H1 (cell line): ENCODE results near the gene TBC1D4. TPM values are rescaled to one million over a fixed set of nuclear protein-coding genes. Genes with fewer than 3 reads are reported as not detected.

Experiments used
- CTCF ChIA-PET: fragments of 300-600 bp; sonication (Branson Sonifier 250); formaldehyde crosslinking; loops from one replicate; lab custom pipeline; 2021; ENCODE audit not compliant: partially characterized antibody; lab: Charles Lee
- POLR2A ChIA-PET: fragments of 300-600 bp; sonication (Branson Sonifier 250); formaldehyde crosslinking; loops from one replicate; lab custom pipeline; 2021; ENCODE audit warnings: inconsistent platforms; ENCODE audit not compliant: partially characterized antibody; lab: Charles Lee
- DNase-seq, 2 experiments: peaks; one replicate each; pipeline versions ENCODE4 v3.0.0 to v3.0.0-alpha.2; 2010 to 2022; ENCODE audit warnings: low spot score in 2 of 2, low read depth in 1 of 2, mixed read lengths in 1 of 2
- FAIRE-seq: peaks from 2 replicates; lab custom pipeline; 2011; peaks lifted over from hg19 to GRCh38; lab: Jason Lieb, UNC
- H2AFZ ChIP-seq: 2 replicates; pipeline ENCODE4 v1.8.1; 2012; ENCODE audit warnings: low read length, inconsistent platforms
- H2AK5ac ChIP-seq: 2 replicates; pipeline ENCODE4 v1.6.1; 2013; ENCODE audit warnings: low read depth, low read length
- H2BK120ac ChIP-seq: replicated peaks from 2 replicates; pipeline ENCODE3; 2013; ENCODE audit warnings: low read depth, low read length, inconsistent platforms
- H2BK12ac ChIP-seq: 2 replicates; pipeline ENCODE4 v1.6.1; 2013; ENCODE audit warnings: low read depth, low read length
- H2BK15ac ChIP-seq: 2 replicates; pipeline ENCODE4 v1.6.1; 2013; ENCODE audit warnings: low read length
- H2BK20ac ChIP-seq: 2 replicates; pipeline ENCODE4 v1.6.1; 2013; ENCODE audit warnings: low read length
- H2BK5ac ChIP-seq: 2 replicates; pipeline ENCODE4 v1.6.1; 2013; ENCODE audit warnings: low read depth, low read length
- H3K14ac ChIP-seq: 2 replicates; pipeline ENCODE4 v1.6.1; 2013; ENCODE audit warnings: inconsistent platforms; ENCODE audit not compliant: insufficient read length
- H3K18ac ChIP-seq: 2 replicates; pipeline ENCODE4 v1.6.1; 2013; ENCODE audit warnings: low read length; ENCODE audit errors: extremely low read depth
- H3K23ac ChIP-seq: 2 replicates; pipeline ENCODE4 v1.6.1; 2013; ENCODE audit warnings: inconsistent platforms; ENCODE audit not compliant: insufficient read length
- H3K23me2 ChIP-seq: 2 replicates; pipeline ENCODE4 v1.6.1; 2013; ENCODE audit warnings: low read depth, low read length
- H3K27ac ChIP-seq: 2 replicates; pipeline ENCODE4 v1.6.1; 2011; ENCODE audit warnings: low read depth, low read length, inconsistent platforms
- H3K27me3 ChIP-seq, 4 experiments: replicated peaks in 1 of 4; 1 replicate in 1 of 4; 2 replicates in 3 of 4; pipeline versions ENCODE4 v1.6.1 to v1.8.1; 2011 to 2013; ENCODE audit warnings: low read length in 3 of 4, mild to moderate bottlenecking in 3 of 4, inconsistent platforms in 2 of 4, mixed read lengths in 2 of 4, moderate library complexity in 1 of 4; ENCODE audit not compliant: control insufficient read depth in 3 of 4, insufficient read depth in 3 of 4; ENCODE audit errors: extremely low read depth in 1 of 4
- H3K36me3 ChIP-seq, 4 experiments: 2 replicates each; pipeline versions ENCODE4 v1.6.1 to v1.8.1; 2011 to 2013; ENCODE audit warnings: mild to moderate bottlenecking in 4 of 4, low read length in 3 of 4, moderate library complexity in 2 of 4, control low read depth in 1 of 4, inconsistent platforms in 1 of 4; ENCODE audit not compliant: insufficient read depth in 4 of 4, control insufficient read depth in 2 of 4
- H3K4ac ChIP-seq: replicated peaks from 2 replicates; pipeline ENCODE3; 2013; ENCODE audit warnings: low read length, low read depth, mixed read lengths, inconsistent platforms; ENCODE audit not compliant: insufficient read length
- H3K4me1 ChIP-seq, 4 experiments: replicated peaks in 1 of 4; 1 replicate in 1 of 4; 2 replicates in 3 of 4; pipeline versions ENCODE4 v1.6.1 to v1.8.1; 2011 to 2013; ENCODE audit warnings: low read length in 3 of 4, inconsistent platforms in 2 of 4, mixed read lengths in 1 of 4; ENCODE audit not compliant: insufficient read depth in 4 of 4, control insufficient read depth in 3 of 4
- H3K4me2 ChIP-seq, 2 experiments: 2 replicates each; pipeline versions ENCODE4 v1.6.1 to v1.8.1; 2011 to 2013; ENCODE audit warnings: low read depth in 2 of 2, low read length in 2 of 2, control low read depth in 1 of 2, inconsistent platforms in 1 of 2, mild to moderate bottlenecking in 1 of 2; ENCODE audit not compliant: insufficient read depth in 1 of 2
- H3K4me3 ChIP-seq, 4 experiments: fragments of 200-600, 300-600 bp in 1 of 4; sonication (generic), shearing (Covaris generic), sonication (Bioruptor Twin) in 1 of 4; 2 replicates each; pipeline versions ENCODE4 v1.5.1 to v1.8.1; 2011 to 2016; ENCODE audit warnings: low read length in 4 of 4, low read depth in 3 of 4, control low read depth in 2 of 4, inconsistent platforms in 2 of 4, mild to moderate bottlenecking in 2 of 4, mixed read lengths in 1 of 4, moderate library complexity in 1 of 4; ENCODE audit not compliant: insufficient read depth in 2 of 4; ENCODE audit errors: extremely low read depth in 1 of 4
- H3K56ac ChIP-seq: replicated peaks from 2 replicates; pipeline ENCODE3; 2013; ENCODE audit warnings: low read depth, mild to moderate bottlenecking, mixed read lengths, low read length, inconsistent platforms; ENCODE audit not compliant: insufficient read length
- H3K79me1 ChIP-seq: 2 replicates; pipeline ENCODE4 v1.6.1; 2013; ENCODE audit warnings: low read depth, low read length, control low read depth
- H3K79me2 ChIP-seq, 2 experiments: 2 replicates each; pipeline versions ENCODE4 v1.6.1 to v1.8.1; 2012 to 2013; ENCODE audit warnings: low read length in 2 of 2, mild to moderate bottlenecking in 2 of 2, inconsistent platforms in 1 of 2; ENCODE audit not compliant: insufficient read depth in 2 of 2, control insufficient read depth in 1 of 2
- H3K9ac ChIP-seq, 4 experiments: replicated peaks in 1 of 4; 1 replicate in 1 of 4; 2 replicates in 3 of 4; pipeline versions ENCODE4 v1.6.1 to v1.8.1; 2011 to 2013; ENCODE audit warnings: low read depth in 3 of 4, low read length in 3 of 4, control low read depth in 2 of 4, mild to moderate bottlenecking in 2 of 4, moderate library complexity in 2 of 4, inconsistent platforms in 1 of 4; ENCODE audit errors: extremely low read depth in 1 of 4
- H3K9me3 ChIP-seq, 2 experiments: 2 replicates each; pipeline versions ENCODE4 v1.6.1 to v1.8.1; 2012 to 2013; ENCODE audit warnings: mild to moderate bottlenecking in 2 of 2, moderate library complexity in 2 of 2, control low read depth in 1 of 2, inconsistent platforms in 1 of 2, low read depth in 1 of 2, low read length in 1 of 2, mixed read lengths in 1 of 2; ENCODE audit not compliant: insufficient read depth in 2 of 2
- H4K20me1 ChIP-seq, 2 experiments: replicated peaks in 1 of 2; 2 replicates each; pipeline versions ENCODE3 to v1.8.1; 2011 to 2013; ENCODE audit warnings: inconsistent platforms in 2 of 2, low read length in 2 of 2, mild to moderate bottlenecking in 1 of 2; ENCODE audit not compliant: insufficient read depth in 2 of 2, control insufficient read depth in 1 of 2
- H4K5ac ChIP-seq: 2 replicates; pipeline ENCODE4 v1.6.1; 2013; ENCODE audit warnings: low read length, low read depth, mixed read lengths, inconsistent platforms; ENCODE audit not compliant: insufficient read length
- H4K8ac ChIP-seq: 2 replicates; pipeline ENCODE4 v1.8.0; 2013; ENCODE audit warnings: mild to moderate bottlenecking, moderate library complexity, low read length, inconsistent platforms; ENCODE audit not compliant: insufficient read depth; ENCODE audit errors: extremely low read depth
- H4K91ac ChIP-seq: replicated peaks from 2 replicates; pipeline ENCODE3; 2013; ENCODE audit warnings: low read length, mixed read lengths, inconsistent platforms; ENCODE audit not compliant: insufficient read length
- ATF3 ChIP-seq: IDR thresholded peaks from 2 replicates; pipeline ENCODE4 v1.6.1; 2011; ENCODE audit warnings: low read depth, mild to moderate bottlenecking, low read length; ENCODE audit not compliant: insufficient read depth
- BACH1 ChIP-seq: IDR thresholded peaks from 2 replicates; pipeline ENCODE4 v1.6.1; 2012; ENCODE audit warnings: low read length, improper control_type of control experiment
- CHD1 ChIP-seq: IDR thresholded peaks from 2 replicates; pipeline ENCODE4 v1.6.1; 2012; ENCODE audit warnings: low read depth, low read length, improper control_type of control experiment
- CTCF ChIP-seq, 3 experiments: IDR thresholded peaks; 1 replicate in 2 of 3; 2 replicates in 1 of 3; pipeline versions ENCODE4 v1.5.1 to v1.6.1; 2011; ENCODE audit warnings: low read length in 3 of 3, mild to moderate bottlenecking in 3 of 3, inconsistent platforms in 2 of 3, low read depth in 1 of 3, moderate library complexity in 1 of 3; ENCODE audit not compliant: insufficient read depth in 1 of 3; ENCODE audit errors: control extremely low read depth in 1 of 3
- EZH2 ChIP-seq: fragments of 200-600 bp; sonication (generic); IDR thresholded peaks from 2 replicates; pipeline ENCODE4 v1.7.1; 2012; ENCODE audit warnings: low read depth, mild to moderate bottlenecking, moderate library complexity, low read length, inconsistent platforms; ENCODE audit not compliant: severe bottlenecking
- HDAC2 ChIP-seq, 2 experiments: fragments of 300-600 bp in 1 of 2; sonication (generic) in 1 of 2; IDR thresholded peaks; 2 replicates each; pipeline ENCODE4 v1.6.1; 2011 to 2012; ENCODE audit warnings: low read depth in 2 of 2, low read length in 2 of 2, mild to moderate bottlenecking in 2 of 2, moderate library complexity in 2 of 2, borderline replicate concordance in 1 of 2, inconsistent platforms in 1 of 2
- KDM5A ChIP-seq: fragments of 200-600 bp; IDR thresholded peaks from 2 replicates; pipeline ENCODE4 v1.7.1; 2012; ENCODE audit warnings: mild to moderate bottlenecking, low read length, inconsistent platforms, mixed read lengths
- PHF8 ChIP-seq: fragments of 200-600 bp; sonication (generic); conservative IDR thresholded peaks from 2 replicates; pipeline ENCODE4 v1.7.1; 2012; ENCODE audit warnings: low read depth, mild to moderate bottlenecking, inconsistent platforms, low read length, moderate library complexity
- RXRA ChIP-seq: IDR thresholded peaks from 2 replicates; pipeline ENCODE4 v1.6.1; 2011; ENCODE audit warnings: low read depth, mild to moderate bottlenecking, low read length, moderate library complexity; ENCODE audit not compliant: insufficient read depth
- SIN3A ChIP-seq, 2 experiments: IDR thresholded peaks in 1 of 2; conservative IDR thresholded peaks in 1 of 2; 2 replicates each; pipeline ENCODE4 v1.6.1; 2011 to 2012; ENCODE audit warnings: low read length in 2 of 2, improper control_type of control experiment in 1 of 2, low read depth in 1 of 2, mild to moderate bottlenecking in 1 of 2
- SRF ChIP-seq: IDR thresholded peaks from 2 replicates; pipeline ENCODE4 v1.6.1; 2011; ENCODE audit warnings: mild to moderate bottlenecking, low read depth, low read length, moderate library complexity
- polyA plus RNA-seq, 7 experiments: library from polyadenylated mRNA; depleted of rRNA in 3 of 7; stranded (reverse) in 5 of 7; unstranded in 2 of 7; fragments of >200 nt in 5 of 7; fragments of 200-250 nt in 2 of 7; gene quantifications; 1 replicate in 5 of 7; 2 replicates in 1 of 7; 4 replicates in 1 of 7; pipeline versions ENCODE4 v1.2.1 to v1.2.3, GENCODE V29; 2011 to 2013; ENCODE audit warnings: missing spikeins in 2 of 7, mixed read lengths in 2 of 7
- total RNA-seq: library from RNA; stranded (reverse); fragmentation: NEBNext Ultra II Directional; extraction: Animal tissue kit (Norgen Biotek cat#: 25700); gene quantifications from 2 replicates; pipeline ENCODE4 v1.2.1, GENCODE V29; 2021

TBC1D4 gene
- total and polyA plus RNA-seq, 2 of the 8 experiments (the other 6 are each of a cell fraction or from before 2014, with no cell fraction given): 16.7 to 39.0 TPM

DNA sequence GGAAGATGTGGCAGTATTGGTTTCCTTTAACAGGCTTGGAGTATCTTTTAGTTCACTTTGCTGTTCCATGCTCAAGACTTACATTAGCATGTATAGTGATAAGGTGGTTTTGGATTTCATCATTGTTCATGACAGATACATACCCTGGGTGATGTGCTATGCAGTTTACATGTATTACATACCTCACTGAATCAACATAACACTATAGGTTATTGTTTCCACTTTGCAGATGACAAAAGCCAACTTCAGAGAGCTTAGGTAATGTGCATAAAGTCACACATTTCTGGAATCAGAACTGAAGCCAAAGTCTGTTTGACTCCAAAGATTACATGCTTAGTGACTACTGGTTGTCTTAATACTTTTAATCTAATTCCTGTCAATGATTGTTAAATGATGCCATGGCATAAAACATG lies 48.6 kb upstream of the TBC1D4 start:
- H2BK15ac ChIP-seq: no peak overlapping the region
- no peaks in the 10 kb centered on the region for H3K9me3 ChIP-seq
- no peaks in the 10 kb centered on the region for H4K20me1 ChIP-seq
- H3K79me1 ChIP-seq: no peaks in the 10 kb centered on the region
- no peak overlapping the region for H2BK12ac ChIP-seq
- FAIRE-seq (no peak), DNase-seq (no peak)
- no peak overlapping the region for H2BK5ac ChIP-seq
- peaks cover 0 to 43% (median 13%) of the 10 kb centered on the region in 4 experiments; a peak in 6 of 8 replicates for H3K36me3 ChIP-seq
- H2BK20ac ChIP-seq: no peak overlapping the region
- H4K91ac ChIP-seq: no peak overlapping the region
- H3K27ac ChIP-seq: no peak overlapping the region
- no peak overlapping the region for H3K23ac ChIP-seq
- peaks cover 0 to 9% of the 10 kb centered on the region in 2 experiments; a peak in 1 of 4 replicates for H3K79me2 ChIP-seq
- ChIA-PET POLR2A (interaction anchor here (0.8 to 1.4 kb wide), 2 partner anchors 8 to 48 kb away, joined by 3 read pairs; no protein-coding TSS in a partner anchor), CTCF (interaction anchor here (1.0 to 1.7 kb wide), 2 partner anchors 13 to 114 kb away, joined by 3 to 4 read pairs; no protein-coding TSS in a partner anchor)
- no peak overlapping the region for H3K4me2 ChIP-seq
- no peak overlapping the region for H3K18ac ChIP-seq
- no peak overlapping the region for H3K56ac ChIP-seq
- no peak overlapping the region for H4K8ac ChIP-seq
- no peaks in the 10 kb centered on the region for H3K4me1 ChIP-seq
- H2BK120ac ChIP-seq: no peak overlapping the region
- H2AFZ ChIP-seq: no peak overlapping the region
- H3K4ac ChIP-seq: no peak overlapping the region
- no peaks in the 10 kb centered on the region for H3K27me3 ChIP-seq
- H3K4me3 ChIP-seq: no peak overlapping the region
- no peak overlapping the region for H4K5ac ChIP-seq
- H3K23me2 ChIP-seq: no peaks in the 10 kb centered on the region
- H2AK5ac ChIP-seq: no peak overlapping the region
- H3K14ac ChIP-seq: no peak overlapping the region
- H3K9ac ChIP-seq: no peak overlapping the region
- TF ChIP-seq EZH2: no peak
- TF ChIP-seq ATF3: no peak
- TF ChIP-seq SRF: no peak
- no peak for TF ChIP-seq SIN3A (conservative IDR thresholded peaks at IDR 0.05 in 1 of 2, IDR thresholded peaks at IDR 0.05 in 1 of 2; ENCODE audit: low read depth in 1 of 2, low read length in 2 of 2)
- no peak for TF ChIP-seq CHD1
- TF ChIP-seq CTCF (IDR thresholded peaks at IDR 0.05; ENCODE audit: control extremely low read depth in 1 of 3, insufficient read depth in 1 of 3, low read depth in 1 of 3, low read length in 3 of 3): no peak
- no peak for TF ChIP-seq BACH1
- TF ChIP-seq PHF8: no peak
- TF ChIP-seq RXRA: no peak
- no peak for TF ChIP-seq HDAC2 (IDR thresholded peaks at IDR 0.05; ENCODE audit: borderline replicate concordance in 1 of 2, low read depth in 2 of 2, low read length in 2 of 2)
- no peak for TF ChIP-seq KDM5A
